Endodermal cell (in vitro differentiated cells): ENCODE measurements around the gene PRELP. TPM values are rescaled to one million over a fixed set of nuclear protein-coding genes. Genes with fewer than 3 reads are reported as not detected.
"Not testable (repeated sequence)": the region's sequence is repeated elsewhere in the genome, so short reads cannot be mapped to it uniquely, and the experiment has no call there.

Experiments
- DNase-seq: peaks from one replicate; pipeline ENCODE4 v3.0.0-alpha.2; 2017
- H3K27ac ChIP-seq: 2 replicates; pipeline ENCODE4 v1.5.1; 2013; ENCODE audit warnings: mild to moderate bottlenecking, low read depth, low read length, moderate library complexity
- H3K27me3 ChIP-seq: 2 replicates; pipeline ENCODE4 v1.6.1; 2013; ENCODE audit warnings: mild to moderate bottlenecking, low read length, moderate library complexity; ENCODE audit not compliant: insufficient read depth, control insufficient read depth, poor library complexity, severe bottlenecking
- H3K36me3 ChIP-seq: 2 replicates; pipeline ENCODE4 v1.7.0; 2013; ENCODE audit warnings: mild to moderate bottlenecking, low read length, moderate library complexity; ENCODE audit not compliant: control insufficient read depth, insufficient read depth
- H3K4me1 ChIP-seq: one replicate; pipeline ENCODE4 v1.7.0; 2013; ENCODE audit warnings: low read length; ENCODE audit not compliant: control insufficient read depth, insufficient read depth
- H3K4me3 ChIP-seq: 2 replicates; pipeline ENCODE4 v1.5.1; 2013; ENCODE audit warnings: mild to moderate bottlenecking, low read length, moderate library complexity
- H3K9ac ChIP-seq: 2 replicates; pipeline ENCODE4 v1.6.1; 2013; ENCODE audit warnings: mild to moderate bottlenecking, low read length, moderate library complexity; ENCODE audit not compliant: poor library complexity, severe bottlenecking; ENCODE audit errors: extremely low read depth
- H3K9me3 ChIP-seq: 2 replicates; pipeline ENCODE4 v1.6.1; 2013; ENCODE audit warnings: mild to moderate bottlenecking, low read length, moderate library complexity; ENCODE audit not compliant: control insufficient read depth
- H3K27ac Mint-ChIP-seq: 2 replicates; pipeline ENCODE4 v1.8.0; 2020; ENCODE audit warnings: mixed read lengths
- H3K27me3 Mint-ChIP-seq: 2 replicates; pipeline ENCODE4 v1.8.0; 2021; ENCODE audit warnings: mild to moderate bottlenecking, mixed read lengths; ENCODE audit not compliant: insufficient read depth
- H3K36me3 Mint-ChIP-seq: 2 replicates; pipeline ENCODE4 v1.8.0; 2020; ENCODE audit warnings: low read depth, mixed read lengths
- H3K4me1 Mint-ChIP-seq: 2 replicates; pipeline ENCODE4 v1.8.0; 2020; ENCODE audit warnings: mixed read lengths
- H3K4me3 Mint-ChIP-seq: 2 replicates; pipeline ENCODE4 v1.8.0; 2020; ENCODE audit warnings: mild to moderate bottlenecking, moderate library complexity, mixed read lengths
- H3K9me3 Mint-ChIP-seq: 2 replicates; pipeline ENCODE4 v1.8.0; 2020; ENCODE audit warnings: mild to moderate bottlenecking, mixed read lengths
- CTCF ChIP-seq: fragments of 200-600 bp; sonication (generic); conservative IDR thresholded peaks from 2 replicates; pipeline ENCODE4 v1.5.0; 2021; ENCODE audit warnings: antibody characterized with exemption, mild to moderate bottlenecking
- WGBS, 2 experiments: methylation state at CpG; one replicate each; pipeline versions ENCODE4 v1.1.5 to v1.1.7; 2013; ENCODE audit warnings: missing lambda C conversion rate in 2 of 2, mixed read lengths in 1 of 2; ENCODE audit not compliant: insufficient coverage in 1 of 2, insufficient read length in 1 of 2; 5-methylcytosine and 5-hydroxymethylcytosine counted together
- total RNA-seq, 2 donors: library from RNA; stranded (reverse); fragmentation: NEBNext Ultra II Directional in 1 of 2; extraction: Animal tissue kit (Norgen Biotek cat#: 25700) in 1 of 2; gene quantifications; 2 replicates in 1 of 2; 3 replicates in 1 of 2; pipeline ENCODE4 v1.2.1, GENCODE V29; 2021

Gene PRELP
- total RNA-seq, 2 donors from 2014 or later, result 0.66 to 3.9 TPM

GRCh38 chr1:203517426-203518110, 42.0 kb downstream of the PRELP start:
- Histone ChIP-seq H3K4me1 (peaks cover 21% of the 10 kb centered on the region), H3K27me3 (peaks cover 12% of the 10 kb centered on the region), H3K27ac (peak overlapping the region; percentile 95), H3K9me3 (no peaks in the 10 kb centered on the region), H3K4me3 (no peak overlapping the region), H3K9ac (no peak overlapping the region), H3K36me3 (no peaks in the 10 kb centered on the region)
- Mint-ChIP-seq H3K9me3 (no peaks in the 10 kb centered on the region), H3K27ac (no peak overlapping the region), H3K4me1 (peaks cover 56% of the 10 kb centered on the region), H3K36me3 (no peaks in the 10 kb centered on the region), H3K27me3 (peaks cover 57% of the 10 kb centered on the region), H3K4me3 (no peak overlapping the region)
- WGBS, 2 experiments, result 69 to 80% methylated on average over 9 to 11 of the region's 11 CpGs
- no peak for TF ChIP-seq CTCF
- DNase-seq, result peak; percentile 64

- H3K36me3 ChIP-seq, DNase-seq, H3K9me3 Mint-ChIP-seq, H3K4me3 Mint-ChIP-seq, H3K27ac ChIP-seq, H3K27ac Mint-ChIP-seq, H3K9ac ChIP-seq, H3K4me3 ChIP-seq, H3K36me3 Mint-ChIP-seq, H3K9me3 ChIP-seq: not testable (repeated sequence)
- H3K27me3 ChIP-seq, result peaks cover 12% of the 10 kb centered on the region
- H3K27me3 Mint-ChIP-seq, result peaks cover 56% of the 10 kb centered on the region
- H3K4me1 Mint-ChIP-seq, result peaks cover 50% of the 10 kb centered on the region
- H3K4me1 ChIP-seq, result peaks cover 16% of the 10 kb centered on the region
- WGBS, 2 experiments, result 96% methylated on average over 4 of the region's 4 CpGs; no CpG with 5 or more reads in 1 of the 2 experiments
Measured at GRCh38 chr1:203518139-203518538, 42.5 kb downstream of the PRELP start.

GRCh38 chr1:203518541-203518940, 42.9 kb downstream of the PRELP start:
- Mint-ChIP-seq H3K4me3 (no peak overlapping the region), H3K27me3 (peaks cover 56% of the 10 kb centered on the region), H3K36me3 (no peaks in the 10 kb centered on the region), H3K27ac (no peak overlapping the region), H3K9me3 (no peaks in the 10 kb centered on the region), H3K4me1 (peaks cover 46% of the 10 kb centered on the region)
- WGBS, 2 experiments, result 55 to 73% methylated on average over 5 to 7 of the region's 7 CpGs
- H3K4me3 ChIP-seq, result no peak overlapping the region
- H3K4me1 ChIP-seq, result peaks cover 13% of the 10 kb centered on the region
- H3K27ac ChIP-seq, result no peak overlapping the region
- H3K9ac ChIP-seq, result no peak overlapping the region
- TF ChIP-seq CTCF, result no peak
- peaks cover 12% of the 10 kb centered on the region for H3K27me3 ChIP-seq
- H3K36me3 ChIP-seq, result no peaks in the 10 kb centered on the region
- H3K9me3 ChIP-seq, result no peaks in the 10 kb centered on the region
- DNase-seq, result peak; percentile 63
